Endothelial cell of umbilical vein (primary cell): ENCODE measurements around the gene ATF3. TPM values are rescaled to one million over a fixed set of nuclear protein-coding genes. Genes with fewer than 3 reads are reported as not detected.

ENCODE experiments used
- BruUV-seq: library from RNA; stranded (reverse); fragments of 400-500 nt; replicated peaks from 2 replicates; lab custom pipeline; 2021; lab: Mats Ljungman, UMichigan
- CTCF ChIA-PET: fragments of 300-600, 350-600 bp; sonication (Branson Sonifier 250); formaldehyde crosslinking; loops from one replicate; lab custom pipeline; 2021; ENCODE audit warnings: antibody characterized with exemption, inconsistent platforms; lab: Charles Lee
- POLR2A ChIA-PET: fragments of 300-600, 350-600 bp; sonication (Branson Sonifier 250); formaldehyde crosslinking; loops from one replicate; lab custom pipeline; 2021; ENCODE audit warnings: antibody characterized with exemption, inconsistent platforms; lab: Charles Lee
- DNase-seq: peaks from one replicate; pipeline ENCODE4 v3.0.0-alpha.2; 2011; ENCODE audit warnings: low read depth, low spot score
- FAIRE-seq: peaks from 2 replicates; lab custom pipeline; 2011; peaks lifted over from hg19 to GRCh38; lab: Jason Lieb, UNC
- H2AFZ ChIP-seq: 2 replicates; pipeline ENCODE4 v1.6.0; 2012; ENCODE audit warnings: low read depth, low read length, control low read depth, inconsistent platforms
- H3K27ac ChIP-seq: 2 replicates; pipeline ENCODE4 v1.5.1; 2011; ENCODE audit warnings: low read depth, mild to moderate bottlenecking, control low read depth, low read length, moderate library complexity; ENCODE audit not compliant: insufficient read depth
- H3K27me3 ChIP-seq, 2 experiments: 2 replicates each; pipeline versions ENCODE4 v1.6.0 to v1.6.1; 2011; ENCODE audit warnings: low read length in 2 of 2, mixed read lengths in 1 of 2; ENCODE audit not compliant: control insufficient read depth in 2 of 2, insufficient read depth in 2 of 2
- H3K36me3 ChIP-seq, 2 experiments: 2 replicates in 1 of 2; 3 replicates in 1 of 2; pipeline ENCODE4 v1.5.1; 2011; ENCODE audit warnings: low read length in 2 of 2, mild to moderate bottlenecking in 1 of 2, moderate library complexity in 1 of 2; ENCODE audit not compliant: control insufficient read depth in 2 of 2, insufficient read depth in 2 of 2; ENCODE audit errors: extremely low read depth in 1 of 2
- H3K4me1 ChIP-seq: 3 replicates; pipeline ENCODE4 v1.5.1; 2011; ENCODE audit warnings: mild to moderate bottlenecking, low read length; ENCODE audit not compliant: control insufficient read depth, insufficient read depth; ENCODE audit errors: extremely low read depth
- H3K4me2 ChIP-seq: 2 replicates; pipeline ENCODE4 v1.6.1; 2011; ENCODE audit warnings: low read length, control low read depth, mixed read lengths; ENCODE audit not compliant: insufficient read depth
- H3K4me3 ChIP-seq, 3 experiments: fragments of 200-600 bp in 1 of 3; sonication (generic), shearing (Covaris generic) in 1 of 3; replicated peaks in 1 of 3; 2 replicates each; pipeline ENCODE4 v1.5.1; 2011 to 2016; ENCODE audit warnings: control low read depth in 3 of 3, low read length in 3 of 3, mild to moderate bottlenecking in 2 of 3, inconsistent platforms in 1 of 3, low read depth in 1 of 3, moderate library complexity in 1 of 3; ENCODE audit not compliant: insufficient read depth in 1 of 3
- H3K79me2 ChIP-seq: 2 replicates; pipeline ENCODE4 v1.6.0; 2012; ENCODE audit warnings: low read length, inconsistent platforms; ENCODE audit not compliant: control insufficient read depth, insufficient read depth
- H3K9ac ChIP-seq: replicated peaks from 2 replicates; pipeline ENCODE3; 2011; ENCODE audit warnings: low read length, control low read depth; ENCODE audit not compliant: insufficient read depth; ENCODE audit errors: extremely low read depth
- H3K9me1 ChIP-seq: replicated peaks from 3 replicates; pipeline ENCODE4 v1.6.0; 2011; ENCODE audit warnings: mild to moderate bottlenecking, low read length; ENCODE audit not compliant: control insufficient read depth, insufficient read depth; ENCODE audit errors: extremely low read depth
- H3K9me3 ChIP-seq: replicated peaks from 2 replicates; pipeline ENCODE4 v1.5.1; 2012; ENCODE audit warnings: low read length, inconsistent platforms; ENCODE audit not compliant: control insufficient read depth, insufficient read depth
- H4K20me1 ChIP-seq: replicated peaks from 2 replicates; pipeline ENCODE3; 2011; ENCODE audit warnings: mild to moderate bottlenecking, low read length; ENCODE audit not compliant: control insufficient read depth, insufficient read depth; ENCODE audit errors: extremely low read depth
- EZH2 ChIP-seq: IDR thresholded peaks from 2 replicates; pipeline ENCODE4 v1.6.1; 2012; ENCODE audit warnings: borderline replicate concordance, low read depth, mild to moderate bottlenecking, moderate library complexity, low read length, inconsistent platforms; ENCODE audit not compliant: severe bottlenecking
- FOS ChIP-seq: IDR thresholded peaks from 2 replicates; pipeline ENCODE4 v1.6.1; 2011; ENCODE audit warnings: mild to moderate bottlenecking, low read length, moderate library complexity, borderline replicate concordance; ENCODE audit not compliant: insufficient read depth
- GATA2 ChIP-seq: IDR thresholded peaks from 2 replicates; pipeline ENCODE4 v1.7.0; 2011; ENCODE audit warnings: low read depth, mild to moderate bottlenecking, moderate library complexity, mixed read lengths, low read length; ENCODE audit not compliant: insufficient read length, insufficient read depth
- JUN ChIP-seq: IDR thresholded peaks from 2 replicates; pipeline ENCODE4 v1.6.1; 2011; ENCODE audit warnings: borderline replicate concordance, low read depth; ENCODE audit not compliant: insufficient read length, insufficient read depth
- MYC ChIP-seq: IDR thresholded peaks from one replicate; pipeline ENCODE4 v1.6.1; 2011; ENCODE audit warnings: mild to moderate bottlenecking, low read depth, low read length
- POLR2A ChIP-seq: IDR thresholded peaks from 2 replicates; pipeline ENCODE4 v1.6.1; 2012; ENCODE audit warnings: low read depth, mild to moderate bottlenecking, control low read depth, low read length
- POLR2AphosphoS5 ChIP-seq: IDR thresholded peaks from 2 replicates; pipeline ENCODE4 v1.6.1; 2012; ENCODE audit warnings: low read depth, mild to moderate bottlenecking, control low read depth, low read length, moderate library complexity; ENCODE audit not compliant: insufficient read depth
- dilution Hi-C: fragments of 300-500 bp; cut with MboI; formaldehyde crosslinking; loops from one replicate; pipeline ENCODE4 v1.15.0; 2019; ENCODE audit warnings: low sequenced_read_pairs; ENCODE audit not compliant: extremely low pct_ligation_motif_present
- intact Hi-C: fragments of 100-400 bp; cut with micrococcal nuclease; formaldehyde crosslinking; loops from one replicate; pipeline ENCODE4 v1.10.0; 2022
- polyA plus RNA-seq, 4 experiments: library from polyadenylated mRNA; depleted of rRNA in 3 of 4; stranded (reverse) in 3 of 4; unstranded in 1 of 4; fragments of >200 nt; gene quantifications; 2 replicates each; pipeline versions ENCODE4 v1.2.1 to v1.2.3, GENCODE V29; 2011 to 2012; ENCODE audit warnings: missing spikeins in 1 of 4
- total RNA-seq: library from RNA; stranded (reverse); gene quantifications from 2 replicates; pipeline ENCODE4 v1.2.3, GENCODE V29; 2021
- TF ChIP-seq, protein P1 (sequence below): IDR thresholded peaks from 2 replicates; pipeline ENCODE4 v1.6.1; 2011; ENCODE audit not compliant: insufficient read depth, insufficient read length
- TF ChIP-seq, protein P2 (sequence below), 2 donors: IDR thresholded peaks; 1 replicate in 1 of 2; 2 replicates in 1 of 2; pipeline ENCODE4 v1.5.1; 2011; ENCODE audit warnings: low read length in 2 of 2, mild to moderate bottlenecking in 2 of 2, moderate library complexity in 2 of 2, control low read depth in 1 of 2, inconsistent platforms in 1 of 2, low read depth in 1 of 2; ENCODE audit not compliant: insufficient read depth in 1 of 2; ENCODE audit errors: extremely low read depth in 1 of 2

ATF3 gene
- total and polyA plus RNA-seq, 2 donors (not counting 3 experiments of a cell fraction or from before 2014, with no cell fraction given), result 6.1 to 17.1 TPM

DNA sequence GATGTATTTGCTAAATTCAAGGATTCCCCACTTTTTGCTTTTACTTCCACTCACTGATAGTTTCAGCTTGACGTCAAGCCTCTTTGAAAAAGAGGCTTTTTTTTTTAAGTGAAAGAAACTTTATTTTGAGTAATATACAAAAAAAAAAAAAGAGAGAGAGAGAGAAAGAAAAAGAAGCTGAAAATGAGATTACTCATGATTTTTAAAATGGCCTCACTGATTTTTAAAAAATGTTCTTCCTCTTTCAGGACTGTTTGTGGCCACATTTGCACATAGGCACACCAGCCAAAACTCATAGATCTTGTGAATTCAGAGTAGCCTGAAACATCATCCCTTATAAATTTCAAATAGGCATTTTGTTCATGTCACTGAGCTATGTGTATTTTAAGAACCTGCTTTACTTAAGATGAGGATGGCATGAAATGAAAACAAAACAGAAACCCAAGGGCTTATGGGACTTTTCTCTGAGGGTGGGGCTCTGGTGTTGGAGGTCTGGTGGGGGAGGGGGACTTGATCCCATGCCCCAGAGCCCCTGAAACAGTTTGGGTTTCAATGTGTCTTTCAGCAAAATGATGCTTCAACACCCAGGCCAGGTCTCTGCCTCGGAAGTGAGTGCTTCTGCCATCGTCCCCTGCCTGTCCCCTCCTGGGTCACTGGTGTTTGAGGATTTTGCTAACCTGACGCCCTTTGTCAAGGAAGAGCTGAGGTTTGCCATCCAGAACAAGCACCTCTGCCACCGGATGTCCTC, 6.1 kb downstream of the ATF3 start:
- H3K4me3 ChIP-seq, result no peak overlapping the region
- no peak overlapping the region for H3K4me2 ChIP-seq
- dilution Hi-C loops (no loop called here), intact Hi-C loops (no loop called here)
- H3K27ac ChIP-seq, result no peak overlapping the region
- H3K9ac ChIP-seq, result no peak overlapping the region
- H3K9me1 ChIP-seq, result no peaks in the 10 kb centered on the region
- peaks cover 0 to 2% of the 10 kb centered on the region in 2 experiments for H3K36me3 ChIP-seq
- peaks cover 8% of the 10 kb centered on the region for H3K4me1 ChIP-seq
- FAIRE-seq (no peak), DNase-seq (no peak)
- no peaks in the 10 kb centered on the region for H4K20me1 ChIP-seq
- ChIA-PET CTCF (interaction anchor here (0.9 to 8.0 kb wide), 4 partner anchors 12 to 132 kb away, joined by 4 to 71 read pairs (median 4); no protein-coding TSS in a partner anchor), POLR2A (interaction anchor here (0.9 kb wide), 1 partner anchor 162 kb away, joined by 6 read pairs; no protein-coding TSS in a partner anchor)
- no peak overlapping the region for H2AFZ ChIP-seq
- BruUV-seq, result no TSS peak
- H3K27me3 ChIP-seq, result no peaks in the 10 kb centered on the region
- no peaks in the 10 kb centered on the region for H3K9me3 ChIP-seq
- TF ChIP-seq JUN (no peak), FOS (no peak), EZH2 (no peak), POLR2A (no peak), GATA2 (no peak), POLR2AphosphoS5 (no peak), MYC (no peak)
- TF ChIP-seq, protein P1, sequence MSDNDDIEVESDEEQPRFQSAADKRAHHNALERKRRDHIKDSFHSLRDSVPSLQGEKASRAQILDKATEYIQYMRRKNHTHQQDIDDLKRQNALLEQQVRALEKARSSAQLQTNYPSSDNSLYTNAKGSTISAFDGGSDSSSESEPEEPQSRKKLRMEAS, result no peak
- TF ChIP-seq, protein P2, sequence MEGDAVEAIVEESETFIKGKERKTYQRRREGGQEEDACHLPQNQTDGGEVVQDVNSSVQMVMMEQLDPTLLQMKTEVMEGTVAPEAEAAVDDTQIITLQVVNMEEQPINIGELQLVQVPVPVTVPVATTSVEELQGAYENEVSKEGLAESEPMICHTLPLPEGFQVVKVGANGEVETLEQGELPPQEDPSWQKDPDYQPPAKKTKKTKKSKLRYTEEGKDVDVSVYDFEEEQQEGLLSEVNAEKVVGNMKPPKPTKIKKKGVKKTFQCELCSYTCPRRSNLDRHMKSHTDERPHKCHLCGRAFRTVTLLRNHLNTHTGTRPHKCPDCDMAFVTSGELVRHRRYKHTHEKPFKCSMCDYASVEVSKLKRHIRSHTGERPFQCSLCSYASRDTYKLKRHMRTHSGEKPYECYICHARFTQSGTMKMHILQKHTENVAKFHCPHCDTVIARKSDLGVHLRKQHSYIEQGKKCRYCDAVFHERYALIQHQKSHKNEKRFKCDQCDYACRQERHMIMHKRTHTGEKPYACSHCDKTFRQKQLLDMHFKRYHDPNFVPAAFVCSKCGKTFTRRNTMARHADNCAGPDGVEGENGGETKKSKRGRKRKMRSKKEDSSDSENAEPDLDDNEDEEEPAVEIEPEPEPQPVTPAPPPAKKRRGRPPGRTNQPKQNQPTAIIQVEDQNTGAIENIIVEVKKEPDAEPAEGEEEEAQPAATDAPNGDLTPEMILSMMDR (IDR thresholded peaks at IDR 0.05; ENCODE audit: extremely low read depth in 1 of 2, insufficient read depth in 1 of 2, low read depth in 1 of 2, low read length in 2 of 2), result no peak
- H3K79me2 ChIP-seq, result no peaks in the 10 kb centered on the region
